BLaER1 treated with 17β-estradiol and CSF1 and Interleukin-3, amounts not matched to agents 10 nM and 100 nM (cell line): ENCODE data around the gene PLXNB2.
A peak's percentile ranks its signal among the peaks of the same experiment; 100 is the strongest.
"Not testable (repeated sequence)": the region's sequence is repeated elsewhere in the genome, so short reads cannot be mapped to it uniquely, and the experiment has no call there.

Experiments used
- H3K27ac ChIP-seq, 11 experiments: shearing (Covaris generic); formaldehyde crosslinking; 2 replicates each; pipeline ENCODE4 v1.8.1; 2022
- H3K27me3 ChIP-seq, 11 experiments: shearing (Covaris generic); formaldehyde crosslinking; 2 replicates each; pipeline ENCODE4 v1.8.1; 2022
- H3K36me3 ChIP-seq, 11 experiments: shearing (Covaris generic); formaldehyde crosslinking; 2 replicates each; pipeline ENCODE4 v1.8.1; 2022
- H3K4me1 ChIP-seq, 10 experiments: shearing (Covaris generic); formaldehyde crosslinking; 2 replicates each; pipeline ENCODE4 v1.8.1; 2022
- H3K4me2 ChIP-seq, 11 experiments: shearing (Covaris generic); formaldehyde crosslinking; 2 replicates each; pipeline ENCODE4 v1.8.1; 2022
- H3K4me3 ChIP-seq, 10 experiments: shearing (Covaris generic); formaldehyde crosslinking; 2 replicates each; pipeline ENCODE4 v1.8.1; 2022
- H3K9ac ChIP-seq, 11 experiments: shearing (Covaris generic); formaldehyde crosslinking; 2 replicates each; pipeline ENCODE4 v1.8.1; 2022
- H3K9me3 ChIP-seq, 11 experiments: shearing (Covaris generic); formaldehyde crosslinking; replicated peaks in 1 of 11; 2 replicates each; pipeline ENCODE4 v1.8.1; 2022
- H4K20me1 ChIP-seq, 11 experiments: shearing (Covaris generic); formaldehyde crosslinking; 2 replicates each; pipeline ENCODE4 v1.8.1; 2022
- Cebpa-rat ChIP-seq, 11 experiments: shearing (Covaris generic); IDR thresholded peaks; 2 replicates each; pipeline ENCODE4 v1.8.1; 2022

PLXNB2 gene

GRCh38 chr22:50342651-50343540 is 35.5 kb upstream of the PLXNB2 start, which contains the start of gene PPP6R2:
Gene PPP6R2, plus strand, starts transcription at chr22:50343327. Its CDS starts 50,582 bp downstream, at chr22:50393909.
- peaks cover 11 to 35% (median 25%) of the 10 kb centered on the region in 10 experiments; a peak in 19 of 20 replicates for H3K4me1 ChIP-seq
- H3K27ac ChIP-seq, result peak within 1 kb of the TSS; percentile 85 to 93 (median 91)
- peaks cover 0 to 11% (median 2%) of the 10 kb centered on the region in 11 experiments; a peak in 6 of 22 replicates for H3K36me3 ChIP-seq
- TF ChIP-seq Cebpa-rat (IDR thresholded peaks at IDR 0.05), result no peak
- peaks cover 0 to 6% (median 0%) of the 10 kb centered on the region in 11 experiments; a peak in 6 of 22 replicates for H3K9me3 ChIP-seq
- H3K9ac ChIP-seq, result peak within 1 kb of the TSS; percentile 93 to 98 (median 95)
- peak within 1 kb of the TSS; percentile 88 to 100 (median 100) for H3K4me2 ChIP-seq
- peak within 1 kb of the TSS; percentile 84 to 95 (median 88) for H3K4me3 ChIP-seq
- peaks cover 14 to 19% (median 16%) of the 10 kb centered on the region in 11 experiments; a peak in 20 of 22 replicates for H4K20me1 ChIP-seq
- H3K27me3 ChIP-seq, result no peaks in the 10 kb centered on the region

GRCh38 chr22:50341977-50342650 is 34.7 kb upstream of the PLXNB2 start:
- peaks cover 11 to 27% (median 18%) of the 10 kb centered on the region in 10 experiments; a peak in 19 of 20 replicates for H3K4me1 ChIP-seq
- peak overlapping the region in 8 of 11 experiments; percentile 34 to 91 (median 90); a peak in 15 of 22 replicates for H3K27ac ChIP-seq
- H3K27me3 ChIP-seq, result no peaks in the 10 kb centered on the region
- peak overlapping the region; percentile 93 to 98 (median 95) for H3K9ac ChIP-seq
- peak overlapping the region; percentile 84 to 95 (median 88) for H3K4me3 ChIP-seq
- peaks cover 0 to 10% (median 0%) of the 10 kb centered on the region in 11 experiments; a peak in 6 of 22 replicates for H3K9me3 ChIP-seq
- peaks cover 0 to 6% (median 0%) of the 10 kb centered on the region in 11 experiments; a peak in 3 of 22 replicates for H3K36me3 ChIP-seq
- peak overlapping the region; percentile 88 to 100 (median 100) for H3K4me2 ChIP-seq
- TF ChIP-seq Cebpa-rat (IDR thresholded peaks at IDR 0.05), result no peak
- peaks cover 6 to 11% (median 8%) of the 10 kb centered on the region in 11 experiments; a peak in 19 of 22 replicates for H4K20me1 ChIP-seq

GRCh38 chr22:50339945-50340879 is 32.8 kb upstream of the PLXNB2 start:
- Histone ChIP-seq H3K9me3 (peaks cover 0 to 10% (median 0%) of the 10 kb centered on the region in 11 experiments; a peak in 6 of 22 replicates), H3K36me3 (no peaks in the 10 kb centered on the region), H3K27me3 (no peaks in the 10 kb centered on the region), H3K9ac (no peak overlapping the region), H3K4me2 (no peak overlapping the region), H3K4me3 (no peak overlapping the region), H3K4me1 (peaks cover 4 to 16% (median 11%) of the 10 kb centered on the region in 10 experiments; a peak in 16 of 20 replicates), H4K20me1 (no peaks in the 10 kb centered on the region), H3K27ac (no peak overlapping the region)
- no peak for TF ChIP-seq Cebpa-rat (IDR thresholded peaks at IDR 0.05)

- Histone ChIP-seq H3K4me3 (no peak overlapping the region), H4K20me1 (no peaks in the 10 kb centered on the region), H3K9ac (no peak overlapping the region), H3K27ac (no peak overlapping the region), H3K9me3 (peaks cover 0 to 10% (median 0%) of the 10 kb centered on the region in 11 experiments; a peak in 6 of 22 replicates), H3K4me1 (peaks cover 4 to 22% (median 12%) of the 10 kb centered on the region in 10 experiments; a peak in 16 of 20 replicates), H3K4me2 (no peak overlapping the region), H3K27me3 (no peaks in the 10 kb centered on the region), H3K36me3 (no peaks in the 10 kb centered on the region)
- TF ChIP-seq Cebpa-rat (IDR thresholded peaks at IDR 0.05), result no peak
Measured at GRCh38 chr22:50338860-50339462, 31.5 kb upstream of the PLXNB2 start.

- no peak overlapping the region for H3K9ac ChIP-seq
- H3K4me3 ChIP-seq, result no peak overlapping the region
- peaks cover 4 to 26% (median 13%) of the 10 kb centered on the region in 10 experiments; a peak in 16 of 20 replicates for H3K4me1 ChIP-seq
- H3K36me3 ChIP-seq, result no peaks in the 10 kb centered on the region
- H3K27me3 ChIP-seq, result no peaks in the 10 kb centered on the region
- H3K27ac ChIP-seq, result no peak overlapping the region
- no peak overlapping the region for H3K4me2 ChIP-seq
- TF ChIP-seq Cebpa-rat (IDR thresholded peaks at IDR 0.05), result no peak
- peaks cover 0 to 10% (median 0%) of the 10 kb centered on the region in 11 experiments; a peak in 6 of 22 replicates for H3K9me3 ChIP-seq
- H4K20me1 ChIP-seq, result no peaks in the 10 kb centered on the region
Measured at GRCh38 chr22:50338042-50338573, 30.7 kb upstream of the PLXNB2 start.

- no peaks in the 10 kb centered on the region for H4K20me1 ChIP-seq
- no peak for TF ChIP-seq Cebpa-rat (IDR thresholded peaks at IDR 0.05)
- peaks cover 0 to 10% (median 0%) of the 10 kb centered on the region in 11 experiments; a peak in 6 of 22 replicates for H3K9me3 ChIP-seq
- H3K4me1 ChIP-seq, result peaks cover under 1 to 21% (median 10%) of the 10 kb centered on the region in 10 experiments; a peak in 15 of 20 replicates
- no peak overlapping the region for H3K9ac ChIP-seq
- H3K27me3 ChIP-seq, result no peaks in the 10 kb centered on the region
- no peak overlapping the region for H3K4me2 ChIP-seq
- no peak overlapping the region for H3K27ac ChIP-seq
- H3K36me3 ChIP-seq, result no peaks in the 10 kb centered on the region
- no peak overlapping the region for H3K4me3 ChIP-seq
Measured at GRCh38 chr22:50337262-50338041, 30.0 kb upstream of the PLXNB2 start.

- H3K36me3 ChIP-seq, H3K27me3 ChIP-seq, H3K4me3 ChIP-seq, H3K4me2 ChIP-seq, H3K27ac ChIP-seq, H3K9ac ChIP-seq, H4K20me1 ChIP-seq, H3K9me3 ChIP-seq: not testable (repeated sequence)
- H3K4me1 ChIP-seq, result peaks cover 3 to 11% (median 6%) of the 10 kb centered on the region in 10 experiments; a peak in 15 of 20 replicates
Measured at GRCh38 chr22:50334433-50334832, 27.0 kb upstream of the PLXNB2 start.
